ENCODE results near the gene PACS2.

DNA sequence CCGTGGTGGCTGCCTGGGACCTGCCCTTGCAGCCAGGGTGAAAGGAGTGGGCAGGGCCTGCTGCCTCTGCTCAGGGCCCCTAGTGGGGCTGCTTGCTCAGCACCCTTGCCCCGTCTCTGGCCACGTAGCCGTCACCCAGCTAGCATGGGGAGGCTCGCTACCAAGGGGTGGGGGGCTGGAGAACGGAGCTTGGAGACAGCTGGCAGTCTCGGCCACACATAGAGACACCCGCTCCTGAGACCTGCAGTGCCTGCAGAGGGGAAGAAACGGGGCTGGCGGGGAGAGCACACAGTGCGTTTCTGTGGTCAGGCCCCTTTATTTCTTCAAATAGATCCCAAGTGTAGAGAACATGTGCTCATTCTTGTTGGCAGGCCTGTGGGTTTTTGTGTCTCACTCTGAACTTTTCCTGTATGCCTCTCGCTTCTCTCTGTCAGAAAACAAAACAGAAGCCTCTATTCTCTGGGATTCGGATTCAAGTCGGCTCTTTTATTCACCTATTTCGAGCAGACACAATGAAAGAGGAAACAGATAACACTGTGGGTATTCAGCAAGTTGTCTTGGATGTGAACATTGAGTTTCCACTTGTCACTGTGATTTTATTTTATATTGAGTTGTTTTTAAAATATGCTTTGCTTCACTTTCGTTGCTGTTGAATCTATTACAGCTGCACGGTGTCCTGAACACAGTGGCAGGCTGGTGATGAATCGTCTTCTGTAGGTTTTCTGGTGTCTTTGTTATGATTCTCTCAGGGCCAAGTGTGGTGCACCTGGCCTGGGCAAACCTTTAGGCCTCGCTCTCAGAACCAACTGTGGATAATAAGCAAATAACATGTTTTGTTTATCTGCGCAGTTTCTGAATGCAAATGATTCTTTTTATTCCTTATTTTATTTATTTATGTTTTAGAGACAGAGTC is 26.5 kb downstream of the PACS2 start:
- TF ChIP-seq, protein P1, sequence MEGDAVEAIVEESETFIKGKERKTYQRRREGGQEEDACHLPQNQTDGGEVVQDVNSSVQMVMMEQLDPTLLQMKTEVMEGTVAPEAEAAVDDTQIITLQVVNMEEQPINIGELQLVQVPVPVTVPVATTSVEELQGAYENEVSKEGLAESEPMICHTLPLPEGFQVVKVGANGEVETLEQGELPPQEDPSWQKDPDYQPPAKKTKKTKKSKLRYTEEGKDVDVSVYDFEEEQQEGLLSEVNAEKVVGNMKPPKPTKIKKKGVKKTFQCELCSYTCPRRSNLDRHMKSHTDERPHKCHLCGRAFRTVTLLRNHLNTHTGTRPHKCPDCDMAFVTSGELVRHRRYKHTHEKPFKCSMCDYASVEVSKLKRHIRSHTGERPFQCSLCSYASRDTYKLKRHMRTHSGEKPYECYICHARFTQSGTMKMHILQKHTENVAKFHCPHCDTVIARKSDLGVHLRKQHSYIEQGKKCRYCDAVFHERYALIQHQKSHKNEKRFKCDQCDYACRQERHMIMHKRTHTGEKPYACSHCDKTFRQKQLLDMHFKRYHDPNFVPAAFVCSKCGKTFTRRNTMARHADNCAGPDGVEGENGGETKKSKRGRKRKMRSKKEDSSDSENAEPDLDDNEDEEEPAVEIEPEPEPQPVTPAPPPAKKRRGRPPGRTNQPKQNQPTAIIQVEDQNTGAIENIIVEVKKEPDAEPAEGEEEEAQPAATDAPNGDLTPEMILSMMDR (conservative IDR thresholded peaks at IDR 0.05; ENCODE audit: low read length): no peak
- no peak for TF ChIP-seq EZH2phosphoT487 (IDR thresholded peaks at IDR 0.05; ENCODE audit: borderline replicate concordance)
